Peyer's patch (tissue), 4 donors: Measurements from ENCODE around the gene ZNF219.

Source experiments
- POLR2A ChIP-seq, 2 donors: fragments of 450-650 bp; IDR thresholded peaks; one replicate each; pipeline ENCODE4 v1.5.1; 2017; ENCODE audit warnings: antibody characterized with exemption in 2 of 2, mild to moderate bottlenecking in 2 of 2, moderate library complexity in 2 of 2
- TF ChIP-seq, protein P1 (sequence below), 6 experiments: fragments of 450-650 bp in 4 of 6; fragments of 200-600 bp in 2 of 6; sonication (generic) in 1 of 6; IDR thresholded peaks; one replicate each; pipeline ENCODE4 v1.5.1; 2017 to 2019; ENCODE audit warnings: antibody characterized with exemption in 6 of 6, mild to moderate bottlenecking in 3 of 6, moderate library complexity in 1 of 6

DNA sequence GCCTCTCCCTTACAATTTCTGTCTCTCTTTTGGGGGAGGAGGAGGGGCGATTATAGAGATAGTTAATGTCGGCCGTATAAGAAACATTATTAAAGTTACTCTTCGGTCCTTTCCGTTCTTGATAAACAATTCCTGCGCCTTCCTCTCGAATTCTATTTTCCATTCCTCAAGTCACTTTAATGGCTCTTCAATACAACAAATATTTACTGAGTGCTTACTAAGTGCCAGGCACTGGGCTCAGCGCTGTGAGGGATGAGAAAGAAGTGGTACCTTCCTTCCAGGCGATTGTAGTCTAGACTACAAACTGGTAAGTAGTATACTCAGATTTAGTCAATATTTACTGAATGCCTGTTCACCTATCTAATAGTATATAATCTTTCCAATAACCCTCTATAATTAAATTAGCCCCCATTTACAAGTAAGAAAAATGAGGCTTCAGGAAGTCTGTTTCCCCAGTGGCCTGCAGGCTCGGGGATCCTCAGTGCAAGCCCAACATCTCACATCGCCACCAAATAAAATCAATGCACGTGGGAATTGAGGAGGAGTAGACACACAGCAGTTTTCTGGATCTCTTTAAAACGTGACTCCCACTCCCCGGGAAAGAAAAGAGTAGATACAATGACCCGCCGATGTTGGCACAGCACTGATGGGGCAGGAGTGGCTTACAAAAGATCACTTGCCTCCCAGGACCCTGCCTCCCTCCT is 589 bp upstream of the ZNF219 start:
- no peak for TF ChIP-seq POLR2A (IDR thresholded peaks at IDR 0.05)
- TF ChIP-seq, protein P1, sequence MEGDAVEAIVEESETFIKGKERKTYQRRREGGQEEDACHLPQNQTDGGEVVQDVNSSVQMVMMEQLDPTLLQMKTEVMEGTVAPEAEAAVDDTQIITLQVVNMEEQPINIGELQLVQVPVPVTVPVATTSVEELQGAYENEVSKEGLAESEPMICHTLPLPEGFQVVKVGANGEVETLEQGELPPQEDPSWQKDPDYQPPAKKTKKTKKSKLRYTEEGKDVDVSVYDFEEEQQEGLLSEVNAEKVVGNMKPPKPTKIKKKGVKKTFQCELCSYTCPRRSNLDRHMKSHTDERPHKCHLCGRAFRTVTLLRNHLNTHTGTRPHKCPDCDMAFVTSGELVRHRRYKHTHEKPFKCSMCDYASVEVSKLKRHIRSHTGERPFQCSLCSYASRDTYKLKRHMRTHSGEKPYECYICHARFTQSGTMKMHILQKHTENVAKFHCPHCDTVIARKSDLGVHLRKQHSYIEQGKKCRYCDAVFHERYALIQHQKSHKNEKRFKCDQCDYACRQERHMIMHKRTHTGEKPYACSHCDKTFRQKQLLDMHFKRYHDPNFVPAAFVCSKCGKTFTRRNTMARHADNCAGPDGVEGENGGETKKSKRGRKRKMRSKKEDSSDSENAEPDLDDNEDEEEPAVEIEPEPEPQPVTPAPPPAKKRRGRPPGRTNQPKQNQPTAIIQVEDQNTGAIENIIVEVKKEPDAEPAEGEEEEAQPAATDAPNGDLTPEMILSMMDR (IDR thresholded peaks at IDR 0.05): no peak
